Gastrocnemius medialis (tissue), 4 donors: ENCODE data around the gene MAEA.

Source experiments
- POLR2A ChIP-seq, 2 donors: fragments of 450-650 bp; IDR thresholded peaks; one replicate each; pipeline ENCODE4 v1.6.1; 2017; ENCODE audit warnings: antibody characterized with exemption in 2 of 2, mild to moderate bottlenecking in 2 of 2, moderate library complexity in 2 of 2
- TF ChIP-seq, protein P1 (sequence below), 5 experiments: fragments of 450-650 bp in 3 of 5; fragments of 200-600 bp in 2 of 5; sonication (generic) in 2 of 5; IDR thresholded peaks in 4 of 5; conservative IDR thresholded peaks in 1 of 5; 1 replicate in 4 of 5; 2 replicates in 1 of 5; pipeline ENCODE4 v1.5.1; 2016 to 2019; ENCODE audit warnings: antibody characterized with exemption in 5 of 5, mild to moderate bottlenecking in 3 of 5, moderate library complexity in 3 of 5

DNA sequence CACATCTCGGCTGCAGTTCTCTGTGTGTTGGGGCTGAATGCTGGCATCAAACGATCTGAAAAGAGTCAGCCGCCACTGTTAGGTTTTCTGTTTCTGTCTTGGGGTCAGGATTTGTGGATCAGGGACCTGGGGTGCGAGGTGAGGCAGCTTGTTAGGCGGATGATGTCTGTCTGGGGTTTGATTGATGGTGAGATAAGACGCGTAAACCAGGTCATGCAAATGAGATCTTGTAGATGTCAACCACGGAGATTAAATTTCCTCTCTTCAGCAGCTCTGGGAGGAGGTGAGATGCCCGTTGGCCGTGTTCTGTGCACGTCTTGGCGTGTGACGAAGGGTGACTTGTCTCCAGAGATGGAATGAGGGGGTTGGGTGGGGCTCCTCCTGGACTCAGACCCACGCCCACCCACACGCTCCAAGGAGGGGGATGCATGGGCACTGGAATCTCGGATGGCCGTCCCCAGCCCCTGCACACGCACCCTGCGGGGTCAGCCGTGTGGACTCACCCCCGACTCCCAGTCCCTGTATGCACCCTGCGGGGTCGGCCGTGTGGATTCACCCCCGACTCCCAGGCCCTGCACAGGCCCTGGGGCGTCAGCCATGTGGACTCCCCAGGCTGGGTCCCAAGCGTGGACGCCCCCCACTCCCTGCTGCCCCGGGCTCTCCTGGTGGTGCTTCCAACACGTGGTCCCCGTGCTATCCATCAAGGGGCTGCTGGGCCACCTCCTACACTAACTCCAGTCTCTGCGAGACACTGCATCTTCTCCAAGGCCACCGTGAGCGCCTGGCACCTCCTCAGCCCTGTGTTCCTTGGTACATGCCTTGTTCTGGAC lies 41.3 kb downstream of the MAEA start:
- TF ChIP-seq, protein P1, sequence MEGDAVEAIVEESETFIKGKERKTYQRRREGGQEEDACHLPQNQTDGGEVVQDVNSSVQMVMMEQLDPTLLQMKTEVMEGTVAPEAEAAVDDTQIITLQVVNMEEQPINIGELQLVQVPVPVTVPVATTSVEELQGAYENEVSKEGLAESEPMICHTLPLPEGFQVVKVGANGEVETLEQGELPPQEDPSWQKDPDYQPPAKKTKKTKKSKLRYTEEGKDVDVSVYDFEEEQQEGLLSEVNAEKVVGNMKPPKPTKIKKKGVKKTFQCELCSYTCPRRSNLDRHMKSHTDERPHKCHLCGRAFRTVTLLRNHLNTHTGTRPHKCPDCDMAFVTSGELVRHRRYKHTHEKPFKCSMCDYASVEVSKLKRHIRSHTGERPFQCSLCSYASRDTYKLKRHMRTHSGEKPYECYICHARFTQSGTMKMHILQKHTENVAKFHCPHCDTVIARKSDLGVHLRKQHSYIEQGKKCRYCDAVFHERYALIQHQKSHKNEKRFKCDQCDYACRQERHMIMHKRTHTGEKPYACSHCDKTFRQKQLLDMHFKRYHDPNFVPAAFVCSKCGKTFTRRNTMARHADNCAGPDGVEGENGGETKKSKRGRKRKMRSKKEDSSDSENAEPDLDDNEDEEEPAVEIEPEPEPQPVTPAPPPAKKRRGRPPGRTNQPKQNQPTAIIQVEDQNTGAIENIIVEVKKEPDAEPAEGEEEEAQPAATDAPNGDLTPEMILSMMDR (IDR thresholded peaks at IDR 0.05 in 4 of 5, conservative IDR thresholded peaks at IDR 0.05 in 1 of 5) = no peak
- no peak for TF ChIP-seq POLR2A (IDR thresholded peaks at IDR 0.05)
